HG02870 (cell line): ENCODE data around the gene RAB20.
"Not testable (repeated sequence)": the region's sequence is repeated elsewhere in the genome, so short reads cannot be mapped to it uniquely, and the experiment has no call there.

Experiments
- ATAC-seq: cut with Tn5 transposase; IDR thresholded peaks from one replicate; pipeline ENCODE4 v1.9.1; 2021; ENCODE audit warnings: mild to moderate bottlenecking, moderate library complexity; ENCODE audit not compliant: unreplicated experiment

RAB20 gene

GRCh38 chr13:110495376-110495775 is 66.1 kb downstream of the RAB20 start:
- ATAC-seq: no peak

- ATAC-seq: no peak
Observed at GRCh38 chr13:110493613-110494012, 67.9 kb downstream of the RAB20 start.

- ATAC-seq: no peak
Observed at GRCh38 chr13:110492679-110493593, 68.6 kb downstream of the RAB20 start.

- no peak for ATAC-seq
Observed at GRCh38 chr13:110491869-110492678, 69.4 kb downstream of the RAB20 start.

DNA sequence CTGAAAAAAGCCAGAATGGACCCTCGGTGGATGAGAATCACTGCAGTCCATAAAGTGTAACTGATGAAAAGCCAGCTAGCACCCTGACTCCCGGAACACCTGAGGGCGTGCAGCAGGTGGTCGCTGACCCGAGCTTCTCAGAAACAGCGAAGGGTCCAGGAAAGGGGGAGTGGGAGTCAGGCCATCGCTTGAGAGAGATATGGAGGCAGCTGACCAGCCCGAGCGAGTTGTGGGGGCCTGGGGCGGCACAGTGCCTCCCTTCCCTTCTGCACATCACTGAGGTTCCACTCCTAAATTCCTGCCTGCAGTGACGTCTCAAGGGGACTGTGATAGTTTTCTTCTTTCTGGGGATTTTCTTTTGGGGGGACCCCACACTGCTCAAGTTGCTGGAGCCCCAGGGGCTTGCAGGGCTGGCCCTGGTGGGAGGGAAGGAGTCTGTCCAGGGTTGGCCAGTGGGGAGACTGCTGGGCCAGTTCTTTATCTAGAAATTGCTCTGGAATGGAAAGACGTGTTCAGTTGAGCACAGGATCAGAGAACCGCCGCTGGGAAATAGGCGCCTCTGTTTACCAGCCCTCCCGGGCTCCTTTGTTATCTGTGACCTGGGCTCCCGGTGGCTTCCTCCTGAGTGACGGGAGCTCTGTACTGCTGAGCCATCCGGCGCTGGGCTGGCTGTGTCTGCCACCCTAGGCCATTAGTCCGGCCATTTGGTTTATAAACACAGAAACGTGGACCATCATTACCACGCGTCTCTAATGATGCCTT is 71.3 kb downstream of the RAB20 start:
- no peak for ATAC-seq

GRCh38 chr13:110486880-110487279 is 74.6 kb downstream of the RAB20 start:
- not testable (repeated sequence) for ATAC-seq

DNA sequence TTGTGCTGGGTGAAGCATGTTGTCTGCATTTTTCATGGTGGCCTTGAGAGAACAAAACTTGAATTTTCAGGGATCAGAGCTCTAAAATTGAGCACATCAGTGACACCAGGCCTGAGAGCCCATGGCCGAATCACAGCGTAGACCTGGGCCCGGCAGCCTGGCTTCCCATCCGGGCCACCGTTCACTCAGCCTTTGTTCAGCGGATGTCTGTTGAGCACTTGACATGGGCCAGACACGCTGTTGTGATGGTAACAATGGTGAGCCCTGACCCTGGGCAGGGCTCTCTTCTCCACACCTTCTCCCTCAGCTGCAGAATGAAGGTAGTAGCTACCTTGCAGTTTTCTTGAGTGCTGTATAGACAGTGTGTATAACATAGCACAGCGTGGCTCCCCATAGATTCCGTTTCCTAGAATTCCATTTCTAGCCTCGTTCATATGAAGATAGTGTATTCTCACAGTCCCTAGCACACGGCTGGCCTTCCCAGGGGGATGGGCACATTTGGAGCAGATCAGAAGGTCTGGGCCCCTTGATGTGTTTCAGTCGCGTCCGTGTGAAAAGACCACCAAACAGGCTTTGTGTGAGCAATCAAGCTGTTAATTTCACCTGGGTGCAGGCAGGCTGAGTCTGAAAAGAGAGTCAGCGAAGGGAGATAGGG is 75.3 kb downstream of the RAB20 start:
- ATAC-seq: no peak

GRCh38 chr13:110485604-110486003 is 75.9 kb downstream of the RAB20 start:
- no peak for ATAC-seq

DNA sequence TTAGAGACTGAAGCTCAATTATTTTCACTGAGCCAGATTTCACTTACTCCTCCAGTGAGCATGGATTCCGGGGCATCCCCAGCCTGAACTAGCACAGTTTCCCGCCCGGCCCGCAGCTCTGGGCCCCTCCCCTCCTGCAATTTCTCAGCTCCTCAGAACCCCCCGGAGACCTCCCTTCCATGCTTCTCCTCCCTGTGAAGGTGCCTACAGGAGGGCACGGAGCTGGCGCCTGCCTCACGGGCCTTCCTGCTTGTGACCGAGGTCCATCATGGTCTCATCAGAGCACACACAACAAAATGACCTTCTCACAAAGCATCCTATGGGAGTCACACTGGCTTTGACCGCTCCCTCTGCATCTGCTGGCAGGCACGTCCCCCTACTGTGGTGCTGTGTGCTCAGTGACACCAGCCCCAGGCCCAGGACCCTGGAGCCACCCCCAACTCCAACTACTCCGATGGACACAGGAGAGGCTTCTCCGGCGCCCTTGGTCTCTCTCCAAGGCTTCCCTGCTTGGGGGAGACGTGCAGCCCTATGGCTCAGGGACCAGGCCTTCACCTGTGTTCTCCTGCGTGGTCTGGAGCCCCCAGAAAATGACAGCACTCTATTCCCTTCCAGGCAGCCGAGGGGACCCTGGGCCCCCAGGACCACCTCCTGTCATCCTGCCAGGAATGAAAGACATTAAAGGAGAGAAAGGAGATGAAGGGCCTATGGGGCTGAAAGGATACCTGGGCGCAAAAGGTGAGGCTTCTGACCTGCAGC is 77.1 kb downstream of the RAB20 start:
- ATAC-seq: no peak

GRCh38 chr13:110483386-110483968 is 78.0 kb downstream of the RAB20 start:
- no peak for ATAC-seq

GRCh38 chr13:110480161-110480560 is 81.4 kb downstream of the RAB20 start:
- no peak for ATAC-seq

DNA sequence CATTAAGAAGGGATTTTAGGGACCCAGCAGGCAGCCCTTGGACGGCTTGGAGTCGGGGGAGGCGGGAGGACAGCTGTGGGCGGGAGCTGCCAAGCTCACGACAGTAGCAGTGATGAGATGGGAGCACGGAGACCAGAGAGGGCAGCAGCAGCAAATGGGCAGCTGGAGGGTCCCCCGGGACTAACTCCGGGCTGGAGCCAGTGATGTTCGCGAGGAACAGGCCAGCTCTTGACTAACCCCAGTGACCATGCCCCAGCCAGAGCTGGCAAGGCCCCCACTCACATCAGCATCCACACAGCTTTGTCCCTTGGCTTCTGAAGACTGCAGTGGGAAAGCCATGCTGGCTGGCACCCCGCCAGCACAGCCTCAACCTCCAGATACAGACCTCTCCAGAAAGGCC is 81.9 kb downstream of the RAB20 start:
- ATAC-seq: no peak

DNA sequence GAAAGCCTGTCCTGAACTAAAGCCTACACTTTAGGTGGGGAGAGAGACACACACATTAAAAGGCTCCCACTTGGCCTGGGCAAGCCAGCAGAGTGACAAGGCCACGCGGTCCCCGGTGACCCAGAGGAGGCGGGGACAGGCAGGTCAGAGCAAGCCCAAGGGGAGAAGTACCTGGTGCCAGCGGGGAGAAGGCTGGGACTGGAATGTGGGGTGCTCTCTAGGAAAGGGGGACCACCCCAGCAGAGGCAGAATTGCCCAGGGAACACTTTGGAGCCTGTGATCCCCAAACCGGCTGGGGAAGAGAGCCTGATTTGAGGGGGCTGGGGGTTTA is 82.3 kb downstream of the RAB20 start:
- no peak for ATAC-seq

DNA sequence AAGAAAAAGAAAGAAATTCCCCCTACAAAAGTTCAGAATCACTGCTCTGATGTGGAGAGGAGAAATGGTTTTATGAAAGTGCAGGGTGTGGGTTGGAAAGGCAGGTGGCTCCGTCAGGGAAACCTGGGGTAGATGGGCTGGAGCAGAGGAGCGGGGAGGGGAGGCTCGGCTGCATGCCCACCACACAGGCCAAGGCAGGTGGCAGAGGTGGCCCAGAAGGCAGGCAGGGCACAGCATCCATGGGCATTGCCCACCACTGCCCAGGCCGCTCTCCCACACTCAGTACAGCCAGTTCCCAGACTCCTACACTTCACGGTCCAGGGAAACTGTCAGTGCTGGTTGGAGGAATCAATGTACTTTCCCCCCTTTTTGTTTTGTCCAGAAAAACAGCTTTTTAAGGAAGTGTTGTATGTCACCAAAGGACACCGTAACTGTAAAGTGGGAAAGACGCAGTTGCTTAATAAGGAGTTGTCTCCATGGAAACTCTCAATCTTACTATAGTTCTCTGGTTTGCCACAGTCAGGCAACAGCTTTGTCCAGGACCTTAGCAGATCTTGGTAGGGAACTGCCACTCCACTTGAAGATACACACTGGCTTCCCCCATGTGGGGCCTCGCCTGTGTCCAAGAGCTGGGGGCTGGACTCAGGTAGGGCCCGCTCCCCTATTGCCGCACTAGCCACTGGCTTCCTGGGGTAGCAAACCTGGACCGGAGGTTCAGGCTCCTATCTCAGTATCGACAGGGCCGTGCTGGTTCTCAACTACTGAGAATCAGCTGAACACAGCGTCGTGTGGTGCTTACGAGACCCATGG is 82.9 kb downstream of the RAB20 start:
- ATAC-seq: no peak

DNA sequence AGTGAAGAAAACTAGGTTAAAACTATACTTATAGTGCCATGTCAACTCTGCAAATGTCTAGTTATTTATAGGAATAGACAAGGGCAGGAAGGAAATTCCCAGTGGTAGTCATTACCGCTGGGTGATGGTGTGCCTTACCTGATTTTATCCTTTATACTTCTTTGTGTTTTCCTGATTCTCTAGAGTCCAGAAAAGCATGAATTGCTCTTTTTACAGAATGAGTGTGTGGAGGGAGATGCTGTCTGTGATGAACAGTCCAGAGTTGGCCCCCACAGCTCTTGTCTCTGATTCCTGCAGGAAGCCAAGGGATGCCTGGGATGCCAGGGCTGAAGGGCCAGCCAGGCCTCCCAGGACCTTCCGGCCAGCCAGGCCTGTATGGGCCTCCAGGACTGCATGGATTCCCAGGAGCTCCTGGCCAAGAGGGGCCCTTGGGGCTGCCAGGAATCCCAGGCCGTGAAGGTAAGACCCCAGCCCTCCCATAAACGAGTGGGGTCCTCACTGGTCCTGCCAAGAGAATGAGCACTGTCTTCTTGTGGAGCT is 83.7 kb downstream of the RAB20 start:
- no peak for ATAC-seq

GRCh38 chr13:110476220-110476617 is 85.3 kb downstream of the RAB20 start:
- no peak for ATAC-seq

DNA sequence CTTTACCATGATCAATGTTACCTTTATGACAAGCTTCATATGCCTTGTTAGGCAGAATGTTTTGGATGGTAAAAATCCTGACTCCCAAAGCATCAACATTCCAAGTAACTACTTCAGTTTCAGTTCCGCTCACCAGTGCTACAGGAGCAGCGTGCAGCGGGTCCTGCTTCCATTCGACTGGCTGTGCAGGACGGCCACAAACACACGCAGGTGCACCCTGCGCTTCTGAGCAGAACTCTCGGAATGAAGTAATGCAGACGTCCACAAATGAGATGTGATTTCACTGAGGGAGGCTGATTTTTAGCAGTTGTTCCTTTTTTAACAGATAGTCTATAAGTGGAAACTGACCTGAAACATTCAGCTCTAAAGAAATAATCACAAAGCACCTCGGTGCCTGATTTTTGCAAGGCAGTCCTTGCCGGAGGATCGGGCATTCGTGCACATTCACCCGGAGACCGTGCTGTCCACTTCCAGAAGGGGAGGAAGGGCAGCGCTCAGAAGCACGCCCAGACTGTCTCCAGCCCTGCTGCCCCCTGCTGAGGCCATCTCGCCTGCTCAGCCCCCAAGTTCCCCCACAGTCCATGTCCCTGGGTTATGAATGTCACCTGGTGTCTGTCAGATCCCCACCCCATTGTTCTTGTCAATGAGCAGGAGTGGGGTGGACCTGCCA is 85.8 kb downstream of the RAB20 start:
- no peak for ATAC-seq

GRCh38 chr13:110475117-110475516 is 86.4 kb downstream of the RAB20 start:
- no peak for ATAC-seq
